GM18507 (cell line): ENCODE results near the gene IGF2BP3.
"Not testable (repeated sequence)": the region's sequence is repeated elsewhere in the genome, so short reads cannot be mapped to it uniquely, and the experiment has no call there.

Experiments
- DNase-seq: peaks from one replicate; pipeline ENCODE4 v3.0.0; 2011; ENCODE audit warnings: low read depth; ENCODE audit not compliant: insufficient read length; ENCODE audit errors: extremely low spot score
- FAIRE-seq: peaks from 2 replicates; lab custom pipeline; 2011; peaks lifted over from hg19 to GRCh38; lab: Jason Lieb, UNC

Gene IGF2BP3

DNA sequence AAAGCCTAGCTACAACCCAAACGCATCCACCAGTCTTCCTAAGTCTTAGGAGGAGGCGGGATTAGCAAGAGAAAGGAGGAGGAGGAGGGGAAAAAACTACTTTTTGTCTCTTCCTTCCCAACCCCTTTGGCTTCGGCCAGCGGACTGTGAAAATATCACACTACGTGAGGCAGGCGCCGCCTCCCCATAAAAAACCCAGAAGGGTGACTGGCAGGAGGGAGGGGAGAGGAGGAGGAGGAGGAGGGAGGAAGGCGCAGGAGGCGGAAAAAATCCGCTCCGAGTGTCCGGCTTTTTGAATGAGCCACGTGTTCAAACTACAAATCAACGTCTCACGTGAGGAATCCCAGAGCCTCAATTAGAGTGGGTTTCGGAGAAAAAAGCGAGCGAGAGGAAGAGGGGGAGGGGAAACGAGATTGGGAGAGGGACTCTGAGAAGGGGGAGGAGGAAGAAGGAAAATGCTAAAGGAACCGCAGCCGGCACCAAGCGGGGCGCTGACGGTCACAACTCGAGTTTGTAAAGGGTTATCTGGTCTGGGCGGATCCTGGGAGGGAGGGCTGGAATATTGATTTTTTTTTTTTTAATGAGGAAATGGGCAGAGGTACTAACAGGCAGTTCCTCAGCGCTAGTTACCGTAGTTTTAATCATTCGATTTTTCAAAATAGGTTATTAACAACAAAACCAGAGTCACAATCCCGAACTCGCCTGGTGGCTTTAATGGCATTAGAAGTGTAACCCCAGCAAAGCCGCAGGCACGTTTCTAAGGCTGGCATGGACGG, at the start of gene IGF2BP3:
TSS of gene IGF2BP3 (minus strand) at position 162 of the 776 bp plus-strand sequence. CDS start 381 bp downstream, outside the sequence.
- DNase-seq: no peak
- FAIRE-seq: peak; percentile 83

DNA sequence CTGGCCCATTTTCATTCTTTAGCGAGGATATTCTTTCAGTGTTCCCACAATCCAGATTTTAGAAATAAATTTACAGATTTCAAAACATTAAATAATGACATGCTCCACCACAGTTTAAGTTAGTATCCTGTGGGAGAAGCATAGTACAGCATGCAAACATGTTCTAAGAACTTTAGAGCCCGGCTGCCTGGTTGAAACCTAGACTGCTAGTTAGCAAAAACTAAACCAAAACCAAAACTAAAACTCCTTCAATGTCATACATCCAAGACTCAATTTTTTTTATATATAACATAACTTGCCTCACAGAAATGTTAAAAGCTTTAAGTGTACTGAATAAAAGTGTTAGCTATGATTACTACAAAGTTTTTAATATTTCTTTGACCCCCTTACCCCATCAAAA, 44.5 kb upstream of the IGF2BP3 start:
- DNase-seq (no peak), FAIRE-seq (no peak)

DNA sequence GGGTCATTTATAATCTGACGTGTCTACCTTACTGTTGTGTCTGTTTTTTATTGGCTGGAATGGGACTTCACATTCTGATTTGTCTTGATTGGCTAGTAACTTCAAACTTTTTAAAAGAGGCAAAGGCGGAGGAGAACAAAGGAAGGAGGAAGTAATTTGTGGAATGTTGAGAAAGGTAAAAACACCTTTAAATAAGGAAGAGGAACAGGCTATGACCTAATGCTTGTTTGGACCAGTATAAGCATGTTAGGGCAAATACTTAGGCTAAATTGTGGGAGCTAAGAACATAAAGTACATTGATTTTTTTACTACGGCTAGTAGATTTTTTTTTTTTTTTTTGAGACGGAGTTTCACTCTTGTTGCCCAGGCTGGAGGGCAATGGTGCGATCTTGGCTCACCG, 43.5 kb upstream of the IGF2BP3 start:
- not testable (repeated sequence) for FAIRE-seq, DNase-seq

- FAIRE-seq: no peak
- DNase-seq: no peak
These were observed 23.7 kb upstream of the IGF2BP3 start for GRCh38 chr7:23494009-23494408.

DNA sequence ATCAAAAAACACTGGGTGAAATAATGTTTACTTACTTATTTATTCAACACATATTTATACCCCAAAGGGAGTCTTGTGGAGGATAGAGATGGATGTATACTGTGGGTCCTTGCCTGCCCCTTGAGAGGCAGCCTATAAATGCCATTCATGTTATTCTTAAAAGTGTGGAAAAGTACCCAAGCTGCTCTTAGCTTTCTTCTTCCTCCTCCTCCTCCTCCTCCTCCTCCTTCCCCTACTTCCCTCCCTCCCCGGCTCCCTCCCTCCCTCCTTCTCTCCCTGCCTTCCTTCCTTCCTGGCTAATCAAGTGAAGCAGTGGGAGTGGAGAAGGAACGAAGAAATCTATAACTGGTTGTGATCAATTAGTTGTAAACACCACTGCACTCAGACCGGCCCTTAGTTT, 21.2 kb upstream of the IGF2BP3 start:
- FAIRE-seq (no peak), DNase-seq (no peak)

- FAIRE-seq (no peak), DNase-seq (no peak)
These were observed 20.3 kb upstream of the IGF2BP3 start for GRCh38 chr7:23490357-23491135.

GRCh38 chr7:23488714-23489113, 18.4 kb upstream of the IGF2BP3 start:
- DNase-seq, FAIRE-seq: not testable (repeated sequence)

DNA sequence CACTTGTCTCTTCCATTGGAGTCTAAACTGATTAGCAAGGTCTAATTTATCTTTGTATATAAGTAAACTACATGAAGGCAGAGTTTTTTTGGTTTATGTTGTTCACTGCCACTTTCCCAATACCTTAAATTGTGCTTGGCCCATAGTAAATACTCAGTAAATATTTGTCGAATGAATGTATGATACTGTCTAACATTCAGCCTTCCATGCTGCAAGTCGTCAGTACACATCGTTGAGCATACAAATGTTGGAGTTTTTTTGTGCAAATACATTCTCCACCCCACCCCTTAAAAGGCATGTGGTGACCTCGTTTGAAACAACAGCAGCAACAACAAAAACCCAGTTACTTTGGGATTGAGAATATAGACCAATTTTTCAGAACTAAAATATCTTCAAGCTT, 17.4 kb upstream of the IGF2BP3 start:
- DNase-seq: no peak
- no peak for FAIRE-seq

- no peak for FAIRE-seq
- DNase-seq: no peak
These were observed 15.9 kb upstream of the IGF2BP3 start for GRCh38 chr7:23486002-23486773.

DNA sequence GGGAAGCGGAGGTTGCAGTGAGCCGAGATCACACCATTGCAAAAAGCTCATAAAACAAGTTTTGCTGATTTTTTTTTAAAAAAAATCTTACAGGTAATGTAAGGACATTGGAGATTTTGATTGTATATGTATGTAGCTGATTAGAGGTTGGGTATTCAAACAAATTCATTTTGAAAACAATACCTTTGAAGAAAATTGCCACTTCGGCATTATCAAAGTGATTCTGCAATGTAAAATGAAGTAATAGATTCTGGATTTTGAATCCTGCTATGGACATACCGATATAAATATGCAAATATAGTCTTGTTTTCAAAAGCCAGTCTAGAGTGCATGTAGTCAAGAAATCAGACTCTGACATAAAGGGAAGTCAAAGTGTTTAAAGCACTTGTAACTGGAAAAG, 12.4 kb upstream of the IGF2BP3 start:
- no peak for FAIRE-seq

DNA sequence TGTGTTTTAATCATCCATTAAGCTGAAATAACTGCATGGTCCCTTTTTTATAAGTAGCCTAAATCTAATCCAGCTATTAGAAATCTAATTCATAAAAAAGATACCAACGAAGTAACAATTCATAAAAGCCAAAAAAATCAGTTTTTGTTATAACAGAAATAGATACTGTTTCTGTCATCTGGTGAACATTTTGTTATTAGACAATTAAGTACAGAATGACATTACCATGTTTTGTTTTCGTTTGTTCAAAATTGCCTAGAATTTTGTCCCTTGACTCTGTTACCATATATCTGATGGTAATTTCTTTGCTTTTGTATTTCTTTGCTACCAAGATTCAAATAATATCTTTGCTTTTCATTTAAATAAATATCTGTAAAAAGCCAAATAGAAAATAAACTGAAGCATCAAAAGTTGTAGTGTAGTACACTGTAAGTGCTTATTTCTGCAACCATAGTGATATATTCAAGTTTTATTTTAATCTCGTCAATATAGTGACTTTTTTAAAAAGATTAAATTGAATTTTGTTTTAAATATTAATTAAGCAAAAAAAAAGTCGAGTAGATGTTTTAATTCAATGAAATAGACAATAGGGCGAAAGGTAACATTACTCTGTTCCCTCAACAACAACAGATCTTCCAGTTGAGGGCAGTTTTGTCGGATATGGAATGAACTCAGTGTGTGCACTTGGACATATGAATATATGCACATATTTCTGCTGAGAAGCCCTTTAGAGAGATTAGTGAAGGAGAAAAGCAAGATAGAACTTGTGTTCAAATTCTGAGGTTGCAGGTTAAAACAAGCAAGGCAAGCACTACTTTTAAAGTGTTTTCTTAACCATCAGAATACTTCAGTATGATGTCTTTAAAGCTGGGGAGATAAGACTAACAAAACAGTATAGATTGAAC, 7.9 kb upstream of the IGF2BP3 start:
- DNase-seq: no peak

More for the DNA sequence above, 12.4 kb upstream of the IGF2BP3 start:
- no peak for DNase-seq

DNA sequence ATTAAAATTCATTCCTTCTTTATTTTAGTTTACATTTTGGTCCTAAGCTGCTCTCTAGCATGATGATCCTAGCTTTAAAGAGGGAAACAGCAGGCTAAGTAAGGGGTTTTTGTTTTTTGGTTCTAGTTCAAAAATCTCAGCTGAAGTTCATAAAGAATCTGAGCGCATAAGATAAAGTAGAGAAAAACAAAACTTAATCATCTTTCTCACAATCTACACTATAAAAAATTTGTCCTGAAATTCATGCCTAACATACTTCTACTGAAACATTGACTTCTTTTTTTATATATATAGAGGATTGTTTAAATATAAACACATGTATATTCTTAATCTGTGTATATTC, 6.8 kb upstream of the IGF2BP3 start:
- no peak for DNase-seq
- no peak for FAIRE-seq

More for the DNA sequence above, 7.9 kb upstream of the IGF2BP3 start:
- FAIRE-seq: no peak

DNA sequence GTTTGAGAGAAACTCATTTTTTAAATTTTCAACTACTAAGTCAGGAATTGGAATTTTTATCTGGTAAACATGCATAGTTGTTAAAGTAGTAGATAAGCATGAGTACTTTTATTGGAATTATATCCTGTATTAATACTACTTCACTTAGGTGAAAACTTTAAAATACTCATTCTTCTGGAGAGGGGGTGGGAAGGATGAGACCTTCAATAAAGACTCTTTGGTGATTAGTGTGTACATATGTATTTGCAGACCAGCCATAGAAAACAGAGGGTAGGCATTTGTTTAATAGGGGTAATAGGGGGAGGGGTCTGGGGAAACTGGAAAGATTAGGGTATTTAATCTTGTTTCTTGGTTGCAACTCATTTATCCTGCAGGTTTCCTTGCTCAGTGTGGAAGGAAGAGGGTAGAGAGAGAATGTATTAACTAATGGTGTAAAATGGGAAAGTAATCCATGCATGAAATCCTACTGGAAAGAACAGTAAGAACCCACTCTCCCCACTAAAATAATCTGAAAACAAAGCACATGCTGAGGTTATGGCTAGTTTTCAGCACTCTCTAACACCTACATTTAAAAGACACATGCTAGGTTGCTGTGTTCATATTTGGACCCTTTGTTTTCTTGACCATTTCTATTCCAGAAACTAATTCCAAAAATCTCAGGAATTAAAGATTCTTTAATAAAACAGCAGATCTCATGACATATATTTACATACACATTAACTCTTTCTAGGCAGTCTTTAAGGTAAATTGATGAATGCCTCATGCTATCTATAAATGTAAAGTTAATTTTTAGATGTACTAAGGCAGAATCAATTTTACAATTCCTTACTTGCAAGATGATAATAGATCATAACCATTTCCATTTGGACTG, 6.2 kb upstream of the IGF2BP3 start:
- FAIRE-seq: no peak

GRCh38 chr7:23475576-23475839, 5.2 kb upstream of the IGF2BP3 start:
- DNase-seq (no peak), FAIRE-seq (no peak)

More for the DNA sequence above, 6.2 kb upstream of the IGF2BP3 start:
- DNase-seq: no peak

GRCh38 chr7:23474829-23475575, 4.7 kb upstream of the IGF2BP3 start:
- FAIRE-seq (no peak), DNase-seq (no peak)

DNA sequence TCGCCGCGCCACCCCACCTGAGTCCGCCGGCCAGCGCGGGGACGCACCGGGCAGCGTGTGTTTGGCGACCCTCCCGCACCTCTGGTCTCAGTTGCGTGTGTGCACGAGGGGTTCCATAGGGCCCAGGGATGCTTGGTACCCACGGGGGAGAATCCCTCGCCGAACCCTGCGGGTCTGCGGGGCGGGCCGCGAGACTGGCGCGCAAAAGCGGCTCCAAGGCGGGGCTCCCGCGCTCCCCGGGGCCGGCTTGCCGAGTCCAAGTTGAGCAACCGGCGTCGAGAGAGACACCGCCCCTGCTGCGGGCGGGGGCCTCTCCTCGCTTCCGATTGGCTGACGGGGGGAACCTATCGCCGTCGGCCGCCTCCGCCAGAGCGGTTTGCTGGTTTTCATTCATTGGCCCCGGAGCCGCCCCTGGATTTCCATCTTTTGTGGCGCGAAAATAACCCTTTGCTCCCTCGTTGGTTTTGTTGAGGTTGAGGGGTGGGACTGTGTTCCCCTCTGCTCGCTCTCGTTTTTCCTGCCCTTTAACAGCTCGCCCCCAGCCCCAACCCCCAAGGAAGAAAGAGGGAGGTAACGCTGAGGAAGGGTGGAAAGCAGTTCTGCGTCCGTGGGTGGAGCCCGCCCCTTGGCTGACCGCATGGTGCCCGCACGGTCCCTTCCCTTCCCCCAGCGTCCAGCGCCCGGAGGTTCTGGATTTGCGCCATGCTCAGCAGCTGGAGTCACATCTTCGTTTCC, 4.0 kb upstream of the IGF2BP3 start:
- FAIRE-seq: peak; percentile 94
- peak; percentile 87 for DNase-seq

- FAIRE-seq (no peak), DNase-seq (no peak)
These were observed 3.5 kb upstream of the IGF2BP3 start for GRCh38 chr7:23473844-23474093.
